NCI-H1417 treated with DMSO at 0.1 percent for 48 hours (cell line): ENCODE measurements around the gene APOBEC3A.
"Not testable (repeated sequence)": the region's sequence is repeated elsewhere in the genome, so short reads cannot be mapped to it uniquely, and the experiment has no call there.

Experiments
- DNase-seq: peaks from one replicate; lab custom pipeline; 2025; lab: John Stamatoyannopoulos, UW

The APOBEC3A gene

GRCh38 chr22:38959590-38959989, 2.2 kb downstream of the APOBEC3A start:
- DNase-seq, result no peak

DNA sequence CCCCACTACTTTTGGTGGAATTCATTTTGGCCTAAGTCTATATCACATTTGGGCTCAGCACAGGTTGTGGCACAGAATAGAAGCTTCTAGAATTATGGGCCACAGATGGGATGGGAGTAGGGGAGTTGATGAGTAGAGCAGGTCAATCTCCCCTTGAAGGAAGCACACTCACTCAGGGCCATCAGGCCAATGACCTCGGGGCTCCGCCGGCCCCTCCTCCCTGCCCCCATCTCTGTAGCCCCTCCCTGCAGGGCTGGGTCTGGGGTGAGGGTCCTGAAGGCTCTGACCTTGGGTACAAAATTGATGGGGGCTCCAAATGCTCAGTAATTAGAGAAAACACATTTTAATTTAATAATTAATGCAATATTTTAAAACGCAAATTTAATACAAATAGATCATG, 3.3 kb downstream of the APOBEC3A start:
- DNase-seq, result not testable (repeated sequence)

DNA sequence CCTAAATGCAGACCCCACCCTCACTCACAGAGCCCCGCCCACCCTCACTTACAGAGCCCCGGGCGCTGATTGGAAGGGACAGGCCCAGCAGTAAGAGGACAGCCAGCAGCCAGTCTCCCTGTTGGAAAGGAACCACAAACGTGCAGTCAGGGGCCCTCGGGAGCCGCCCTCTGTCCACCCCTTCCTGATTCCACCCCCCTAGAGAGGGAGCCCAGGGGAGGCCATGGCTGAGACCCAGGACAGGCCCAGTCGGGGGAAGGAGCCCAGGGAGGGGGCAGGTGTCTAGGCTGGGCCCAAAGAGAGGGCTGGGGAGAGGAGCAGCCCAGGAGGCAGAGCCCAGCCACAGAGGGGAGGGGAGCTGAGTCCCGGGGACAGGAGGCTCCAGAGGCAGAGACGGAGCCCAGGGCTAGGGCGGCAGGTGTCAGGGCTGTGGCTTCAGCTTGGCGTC, 5.9 kb downstream of the APOBEC3A start:
- not testable (repeated sequence) for DNase-seq

DNA sequence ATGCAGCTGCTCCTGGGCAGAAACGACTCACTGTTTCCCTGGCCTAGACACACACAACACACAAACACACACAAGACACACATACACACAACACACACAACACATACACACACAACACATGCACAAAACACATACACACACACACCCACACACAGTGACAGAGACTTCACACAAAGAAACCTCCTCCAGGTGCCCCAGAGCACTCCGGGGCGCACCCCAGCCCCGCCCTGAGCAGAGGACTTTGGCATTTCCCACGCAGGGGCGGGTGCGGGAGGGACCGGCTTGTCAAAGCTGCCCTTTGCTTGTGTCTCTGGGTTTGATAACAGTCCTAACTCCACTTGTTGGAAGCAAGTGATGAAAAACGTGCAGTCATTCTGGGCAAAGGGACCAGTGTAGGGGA, 6.5 kb downstream of the APOBEC3A start:
- no peak for DNase-seq

GRCh38 chr22:38964306-38964705, 6.9 kb downstream of the APOBEC3A start:
- DNase-seq, result no peak

- no peak for DNase-seq
Observed at GRCh38 chr22:38964989-38965388, 7.6 kb downstream of the APOBEC3A start.

DNA sequence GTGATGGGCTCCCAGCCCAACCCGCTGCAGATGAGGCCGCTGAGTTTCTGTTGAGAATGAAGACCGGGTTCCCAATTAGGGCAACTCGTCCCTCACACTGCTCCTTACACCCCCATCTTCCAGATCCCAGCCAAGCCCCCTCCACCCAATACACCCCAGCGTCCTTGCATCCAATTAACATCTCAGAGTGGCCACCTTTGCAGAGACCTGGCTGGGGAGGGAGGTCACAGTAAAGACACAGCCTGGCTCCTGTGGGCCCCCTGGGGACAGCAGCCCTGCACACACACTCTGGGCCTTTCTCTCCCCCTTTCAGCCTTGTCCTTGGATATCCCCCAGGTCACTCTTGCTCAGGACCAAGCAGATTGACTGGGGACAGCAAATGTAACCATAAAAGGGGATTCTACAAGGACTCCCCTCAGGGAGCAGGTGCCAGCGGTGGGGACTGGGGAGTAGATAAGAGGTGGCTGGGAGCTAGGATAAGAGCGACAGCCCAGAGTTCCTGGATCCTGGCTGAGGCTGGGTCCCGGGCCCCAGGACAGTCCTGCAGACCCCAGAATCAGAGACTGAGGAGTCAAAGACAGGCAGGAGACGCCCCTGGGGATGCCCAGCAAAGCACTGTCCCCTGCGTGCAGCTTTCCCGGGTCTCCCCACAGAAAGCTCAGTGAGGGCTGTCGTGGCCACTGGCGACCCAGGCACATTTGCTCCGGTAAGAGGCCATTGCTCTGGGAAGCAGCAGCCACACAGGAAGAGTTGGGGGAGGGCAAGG, 8.4 kb downstream of the APOBEC3A start:
- no peak for DNase-seq

- DNase-seq, result no peak
Observed at GRCh38 chr22:38966380-38966702, 8.9 kb downstream of the APOBEC3A start.

GRCh38 chr22:38966942-38967341, 9.5 kb downstream of the APOBEC3A start:
- no peak for DNase-seq

DNA sequence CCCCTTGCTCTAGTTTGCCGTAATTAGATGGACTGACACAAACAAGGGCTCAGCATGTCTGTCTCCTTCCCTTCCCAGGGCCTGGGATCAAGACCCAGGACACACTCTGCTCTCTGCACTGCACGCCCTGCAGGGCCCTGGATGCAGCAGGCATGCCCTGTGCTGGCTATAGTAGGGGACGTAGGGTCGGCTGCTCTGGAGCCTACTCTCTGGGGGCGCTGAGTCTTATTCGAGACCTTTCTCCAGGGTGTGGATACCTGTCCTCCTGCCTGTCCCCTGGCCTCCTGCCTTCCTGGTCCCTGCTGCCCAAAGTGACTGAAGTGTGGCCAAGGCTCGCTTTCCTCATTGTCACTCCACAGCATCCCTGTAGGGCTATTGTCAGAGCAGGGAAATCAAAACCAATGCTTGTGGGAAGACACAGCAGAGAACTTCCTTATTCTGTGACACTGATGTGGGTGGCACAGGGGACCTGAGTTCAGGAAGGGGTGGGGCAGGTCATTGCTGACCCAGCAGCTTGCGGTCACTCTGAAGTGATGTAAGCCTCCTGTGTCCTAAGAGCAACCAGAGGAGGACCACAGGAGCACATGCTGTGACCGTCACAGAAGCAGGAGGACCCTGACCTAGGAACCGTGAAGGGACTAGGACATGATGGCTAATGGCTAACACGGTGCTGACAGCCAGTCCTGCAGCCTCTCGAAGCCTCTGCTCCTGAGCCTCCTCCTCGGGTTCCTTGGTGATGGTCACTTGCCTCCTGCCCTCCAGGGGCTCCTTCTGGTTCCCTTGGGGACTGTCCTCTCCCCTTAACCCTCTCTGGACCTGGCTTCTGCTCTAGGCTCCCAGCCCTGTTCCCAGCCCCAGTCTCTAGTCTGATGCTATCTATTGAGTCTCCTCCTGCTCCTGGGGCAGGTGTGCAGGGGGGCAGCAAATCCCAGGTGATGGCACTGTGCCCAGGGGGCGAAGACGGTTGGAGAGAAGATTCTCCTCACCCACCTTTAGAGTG, 10.3 kb downstream of the APOBEC3A start:
- DNase-seq, result no peak

DNA sequence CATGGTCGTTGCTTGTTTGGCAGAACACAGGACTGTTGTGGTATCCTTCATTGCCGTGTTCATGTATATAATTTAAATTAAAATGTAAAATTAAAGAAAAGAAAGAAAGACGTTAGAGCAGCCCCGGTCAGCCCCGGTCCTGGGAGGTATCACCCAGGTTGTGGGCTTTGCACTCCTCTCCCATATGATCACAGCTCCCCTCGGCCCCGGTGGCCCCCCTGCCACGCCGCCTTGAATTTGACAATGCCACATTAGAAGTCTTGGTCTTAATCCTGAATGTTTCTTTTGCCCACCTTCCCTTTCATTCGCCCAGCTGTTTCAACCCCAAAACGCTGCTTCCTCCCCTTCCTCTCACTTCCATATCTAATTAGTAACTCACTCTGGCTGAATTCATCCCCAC, 11.4 kb downstream of the APOBEC3A start:
- DNase-seq, result no peak

DNA sequence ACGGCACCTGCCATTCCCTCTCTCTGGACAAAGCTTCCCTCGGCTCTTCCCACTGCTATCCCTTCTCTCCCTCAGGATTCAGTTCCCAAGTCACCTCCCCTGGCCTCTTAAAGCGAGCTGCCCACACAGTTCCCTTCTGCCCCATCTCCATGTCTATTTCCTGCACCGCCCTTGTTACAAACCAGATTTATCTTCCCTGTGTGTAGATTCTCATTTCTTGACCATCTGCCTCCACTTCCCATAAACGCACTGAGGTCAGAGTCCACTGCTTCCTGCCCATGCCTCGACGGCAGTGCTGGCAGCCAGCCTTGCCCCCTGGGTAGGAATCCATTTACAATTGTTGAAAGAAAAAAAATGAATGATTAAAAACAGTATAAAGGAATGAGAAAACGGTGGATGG, 13.1 kb downstream of the APOBEC3A start:
- DNase-seq, result no peak

- DNase-seq, result no peak
Observed at GRCh38 chr22:38971202-38971601, 13.8 kb downstream of the APOBEC3A start.

DNA sequence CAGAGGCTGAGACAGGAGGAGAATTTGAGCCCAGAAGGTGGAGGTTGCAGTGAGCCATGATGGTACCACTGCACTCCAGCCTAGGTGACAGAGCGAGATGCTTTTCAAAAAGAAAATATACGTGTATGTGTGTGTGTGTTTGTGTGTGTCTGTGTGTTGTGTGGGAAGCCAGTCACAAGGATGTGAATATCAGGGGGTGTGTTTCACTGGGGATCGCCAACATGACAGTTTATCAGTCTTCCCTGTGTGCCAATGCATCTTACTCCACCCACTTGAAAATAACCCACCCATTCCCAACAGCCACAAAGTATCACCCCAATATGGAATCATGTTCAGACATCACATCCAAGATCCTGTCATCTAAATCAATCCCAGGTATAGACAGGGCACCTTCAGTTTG, 14.4 kb downstream of the APOBEC3A start:
- DNase-seq, result no peak

DNA sequence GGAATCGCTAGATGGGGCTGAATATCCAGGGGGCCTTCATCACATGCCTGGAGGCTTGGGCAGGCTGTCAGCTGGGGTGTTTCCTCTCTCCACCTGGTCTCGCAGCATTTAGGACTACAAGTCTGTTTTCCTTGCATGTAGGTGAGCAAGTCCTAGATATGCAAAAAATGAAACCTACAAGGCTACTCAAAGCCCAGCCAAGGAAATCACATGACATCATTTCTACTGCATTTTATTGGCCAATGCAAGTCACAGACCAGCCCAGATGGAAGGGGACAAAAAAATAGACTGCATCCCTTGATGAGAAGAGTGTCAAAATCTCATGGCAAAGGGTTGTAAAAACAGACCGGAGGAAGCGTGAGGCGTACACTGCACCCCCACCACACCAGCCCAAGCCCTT, 15.1 kb downstream of the APOBEC3A start:
- DNase-seq, result no peak

GRCh38 chr22:38973289-38974169, 16.1 kb downstream of the APOBEC3A start:
- DNase-seq, result no peak

DNA sequence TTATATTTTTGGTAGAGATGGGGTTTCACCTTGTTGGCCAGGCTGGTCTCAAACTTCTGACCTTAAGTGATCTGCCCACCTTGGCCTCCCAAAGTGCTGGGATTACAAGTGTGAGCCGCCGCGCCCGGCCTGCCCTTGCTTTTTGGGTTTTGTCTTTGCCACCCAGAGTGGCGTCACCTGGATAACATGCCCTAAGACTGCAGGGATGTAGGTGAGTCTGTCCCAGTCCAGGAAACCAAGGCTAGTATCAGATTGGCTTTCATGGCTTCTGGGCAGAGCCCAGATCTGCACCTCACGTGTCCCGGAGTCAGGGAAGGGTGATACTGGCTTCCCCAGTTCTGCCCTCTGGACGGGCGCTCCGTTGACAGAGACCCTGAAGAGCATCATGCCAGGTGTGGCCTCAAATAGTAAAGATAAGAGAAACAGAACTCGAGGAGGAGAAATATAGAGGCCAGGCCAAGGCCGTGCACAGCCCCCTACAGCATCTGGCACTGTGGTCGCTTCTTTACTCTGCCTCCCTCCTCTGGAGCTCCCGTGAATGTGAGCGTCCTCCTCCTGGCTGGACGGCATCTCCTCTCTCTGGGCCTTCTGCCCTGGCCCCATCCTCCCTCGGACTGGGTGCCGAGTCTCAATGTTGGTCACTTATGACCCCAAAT, 16.9 kb downstream of the APOBEC3A start:
- DNase-seq, result no peak

GRCh38 chr22:38974826-38975175, 17.4 kb downstream of the APOBEC3A start:
- DNase-seq, result no peak

GRCh38 chr22:38977289-38977688, 19.9 kb downstream of the APOBEC3A start:
- not testable (repeated sequence) for DNase-seq

- not testable (repeated sequence) for DNase-seq
Observed at GRCh38 chr22:38980587-38980986, 23.2 kb downstream of the APOBEC3A start.
